Measurements from ENCODE around the gene MARCHF3.

DNA sequence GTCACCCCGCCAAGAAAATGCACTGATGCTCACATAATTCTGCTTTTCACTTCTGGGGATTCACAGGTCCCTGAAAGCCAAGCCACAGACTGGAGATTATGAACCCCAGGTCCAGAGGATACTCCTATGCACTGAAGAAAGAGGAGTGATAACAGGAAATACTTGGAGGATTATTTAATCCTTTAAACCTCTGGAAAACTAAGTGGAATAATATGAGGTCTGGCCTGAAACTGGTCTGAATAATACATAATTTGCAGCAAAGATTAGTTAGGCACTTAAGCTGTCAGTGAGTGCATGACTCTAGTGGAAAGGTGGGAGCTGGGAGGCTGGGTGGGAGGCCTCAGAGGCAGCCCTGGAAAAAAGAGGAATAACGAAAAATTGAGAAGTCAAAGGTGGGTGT lies 45.7 kb downstream of the MARCHF3 start:
- TF ChIP-seq, protein P1, sequence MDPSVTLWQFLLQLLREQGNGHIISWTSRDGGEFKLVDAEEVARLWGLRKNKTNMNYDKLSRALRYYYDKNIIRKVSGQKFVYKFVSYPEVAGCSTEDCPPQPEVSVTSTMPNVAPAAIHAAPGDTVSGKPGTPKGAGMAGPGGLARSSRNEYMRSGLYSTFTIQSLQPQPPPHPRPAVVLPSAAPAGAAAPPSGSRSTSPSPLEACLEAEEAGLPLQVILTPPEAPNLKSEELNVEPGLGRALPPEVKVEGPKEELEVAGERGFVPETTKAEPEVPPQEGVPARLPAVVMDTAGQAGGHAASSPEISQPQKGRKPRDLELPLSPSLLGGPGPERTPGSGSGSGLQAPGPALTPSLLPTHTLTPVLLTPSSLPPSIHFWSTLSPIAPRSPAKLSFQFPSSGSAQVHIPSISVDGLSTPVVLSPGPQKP (IDR thresholded peaks at IDR 0.05; ENCODE audit: low read depth, low read length) = no peak
- TF ChIP-seq, protein P2, sequence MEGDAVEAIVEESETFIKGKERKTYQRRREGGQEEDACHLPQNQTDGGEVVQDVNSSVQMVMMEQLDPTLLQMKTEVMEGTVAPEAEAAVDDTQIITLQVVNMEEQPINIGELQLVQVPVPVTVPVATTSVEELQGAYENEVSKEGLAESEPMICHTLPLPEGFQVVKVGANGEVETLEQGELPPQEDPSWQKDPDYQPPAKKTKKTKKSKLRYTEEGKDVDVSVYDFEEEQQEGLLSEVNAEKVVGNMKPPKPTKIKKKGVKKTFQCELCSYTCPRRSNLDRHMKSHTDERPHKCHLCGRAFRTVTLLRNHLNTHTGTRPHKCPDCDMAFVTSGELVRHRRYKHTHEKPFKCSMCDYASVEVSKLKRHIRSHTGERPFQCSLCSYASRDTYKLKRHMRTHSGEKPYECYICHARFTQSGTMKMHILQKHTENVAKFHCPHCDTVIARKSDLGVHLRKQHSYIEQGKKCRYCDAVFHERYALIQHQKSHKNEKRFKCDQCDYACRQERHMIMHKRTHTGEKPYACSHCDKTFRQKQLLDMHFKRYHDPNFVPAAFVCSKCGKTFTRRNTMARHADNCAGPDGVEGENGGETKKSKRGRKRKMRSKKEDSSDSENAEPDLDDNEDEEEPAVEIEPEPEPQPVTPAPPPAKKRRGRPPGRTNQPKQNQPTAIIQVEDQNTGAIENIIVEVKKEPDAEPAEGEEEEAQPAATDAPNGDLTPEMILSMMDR (IDR thresholded peaks at IDR 0.05) = no peak
- no peak for TF ChIP-seq RAD21 (conservative IDR thresholded peaks at IDR 0.05 in 1 of 2, IDR thresholded peaks at IDR 0.05 in 1 of 2)
- no peak for TF ChIP-seq RARB (CRISPR knock-in tag; IDR thresholded peaks at IDR 0.05)
- TF ChIP-seq, protein P3, sequence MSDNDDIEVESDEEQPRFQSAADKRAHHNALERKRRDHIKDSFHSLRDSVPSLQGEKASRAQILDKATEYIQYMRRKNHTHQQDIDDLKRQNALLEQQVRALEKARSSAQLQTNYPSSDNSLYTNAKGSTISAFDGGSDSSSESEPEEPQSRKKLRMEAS (IDR thresholded peaks at IDR 0.05) = no peak
- TF ChIP-seq CBX8 (IDR thresholded peaks at IDR 0.05) = no peak
- no peak for TF ChIP-seq ZFP36 (IDR thresholded peaks at IDR 0.05; ENCODE audit: borderline replicate concordance, partially characterized antibody)
- no peak for TF ChIP-seq EP300 (IDR thresholded peaks at IDR 0.05)
- no peak for TF ChIP-seq JUN (IDR thresholded peaks at IDR 0.05)
- no peak for TF ChIP-seq POLR2A (IDR thresholded peaks at IDR 0.05; ENCODE audit: low read length)
- TF ChIP-seq, protein P4, sequence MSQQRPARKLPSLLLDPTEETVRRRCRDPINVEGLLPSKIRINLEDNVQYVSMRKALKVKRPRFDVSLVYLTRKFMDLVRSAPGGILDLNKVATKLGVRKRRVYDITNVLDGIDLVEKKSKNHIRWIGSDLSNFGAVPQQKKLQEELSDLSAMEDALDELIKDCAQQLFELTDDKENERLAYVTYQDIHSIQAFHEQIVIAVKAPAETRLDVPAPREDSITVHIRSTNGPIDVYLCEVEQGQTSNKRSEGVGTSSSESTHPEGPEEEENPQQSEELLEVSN (IDR thresholded peaks at IDR 0.05; ENCODE audit: borderline replicate concordance, low read depth) = no peak
- TF ChIP-seq BHLHE40 (IDR thresholded peaks at IDR 0.05; ENCODE audit: low read depth, low read length) = no peak

Measured in A549 (cell line).